ENCODE data around the gene BTBD6.

BTBD6 gene

DNA sequence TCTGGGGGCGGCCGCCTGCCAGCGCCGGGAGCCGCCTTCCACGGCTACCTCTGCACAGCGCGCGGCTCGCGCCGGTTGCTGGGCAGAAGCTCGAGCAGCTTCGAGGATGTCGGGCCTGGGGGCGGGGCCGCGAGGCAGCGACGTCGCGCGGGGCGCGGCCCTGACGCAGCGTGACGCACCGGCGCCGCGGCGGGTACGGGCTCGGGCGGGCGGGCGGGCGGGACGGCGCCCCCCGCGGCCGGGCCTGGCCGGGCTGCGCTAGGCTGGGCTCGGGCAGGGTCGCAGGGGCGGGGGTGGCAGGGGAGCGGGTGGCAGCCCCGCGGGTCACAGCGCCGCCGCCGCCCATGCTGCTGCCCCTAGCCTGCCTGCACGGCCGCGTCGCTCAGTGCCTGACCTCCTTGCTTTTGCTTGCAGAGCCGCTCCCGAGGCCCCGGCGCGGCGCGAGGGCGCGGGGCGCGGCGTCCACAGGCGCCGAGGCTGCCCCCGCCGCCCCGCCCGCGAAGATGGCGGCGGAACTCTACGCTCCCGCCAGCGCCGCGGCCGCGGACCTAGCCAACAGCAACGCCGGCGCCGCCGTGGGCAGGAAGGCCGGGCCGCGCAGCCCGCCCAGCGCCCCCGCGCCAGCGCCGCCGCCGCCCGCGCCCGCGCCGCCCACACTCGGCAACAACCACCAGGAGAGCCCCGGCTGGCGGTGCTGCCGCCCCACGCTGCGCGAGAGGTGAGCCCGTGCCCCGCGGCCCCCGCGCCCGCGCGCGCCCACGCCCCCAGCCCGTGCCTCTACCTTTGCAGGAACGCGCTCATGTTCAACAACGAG lies at the start of gene BTBD6:
Gene BTBD6 (plus strand): TSS at position 166 of the 814 bp plus-strand sequence. CDS start 179 bp downstream, at position 345.
- no peak for DNase-seq

DNA sequence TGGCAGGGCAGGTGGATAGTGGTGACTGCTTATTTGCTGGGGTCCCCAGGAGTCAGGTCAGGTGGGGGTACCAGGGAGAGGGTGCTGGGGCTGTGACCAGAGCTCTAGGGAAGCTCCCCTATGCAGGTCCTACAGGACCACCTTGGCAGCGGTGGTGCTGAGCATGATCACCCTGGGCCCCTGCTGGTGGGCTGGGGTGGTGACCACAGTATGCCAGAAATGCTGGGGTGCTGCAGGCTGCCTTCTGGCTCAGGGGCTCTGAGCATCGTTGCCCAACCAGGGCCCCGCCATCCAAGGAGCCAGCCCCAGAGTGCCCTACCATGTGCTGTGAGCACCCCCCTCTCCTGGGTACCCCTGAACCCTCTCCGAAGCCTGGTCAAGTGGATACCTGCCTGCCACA lies 49.7 kb upstream of the BTBD6 start:
- no peak for DNase-seq

DNA sequence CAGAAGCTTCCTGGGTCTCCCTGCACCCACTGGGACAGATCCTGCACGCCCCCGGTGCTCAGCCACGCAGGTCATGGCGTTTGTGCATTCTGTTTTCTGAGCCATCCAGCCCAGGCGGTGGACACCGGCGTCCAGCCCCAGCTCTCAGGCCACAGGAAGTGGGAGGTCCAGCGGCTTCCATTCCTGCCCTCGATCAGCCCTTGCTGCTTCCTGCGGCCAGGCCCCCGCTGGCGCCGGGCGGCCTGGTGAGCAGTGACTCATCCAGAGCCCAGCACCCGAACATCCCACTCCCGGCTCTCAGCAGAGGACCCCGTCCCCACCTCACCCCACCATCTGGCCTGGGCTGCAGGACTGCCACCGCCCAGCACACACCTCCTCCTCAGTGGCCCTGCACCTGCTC lies 49.2 kb upstream of the BTBD6 start:
- no peak for DNase-seq

DNA sequence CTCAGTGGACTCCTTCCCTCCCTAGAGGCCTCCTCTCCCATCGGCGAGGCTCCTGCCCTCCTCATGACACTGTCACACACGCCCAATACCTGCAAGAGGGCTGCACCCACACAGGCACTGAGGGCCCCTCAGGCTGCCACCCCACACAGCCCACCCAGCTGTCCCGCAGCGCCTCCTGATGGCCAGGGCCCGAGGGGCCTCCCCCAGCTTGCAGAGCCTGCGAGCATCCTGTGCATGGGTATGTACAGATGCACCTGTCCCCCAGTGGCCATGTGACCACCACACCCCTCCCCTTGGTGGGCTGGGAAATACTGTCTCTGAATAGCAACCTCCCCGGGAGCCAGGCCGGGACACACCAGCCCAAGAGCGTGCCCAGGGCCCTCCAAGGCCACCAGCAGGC lies 48.3 kb upstream of the BTBD6 start:
- DNase-seq = no peak

DNA sequence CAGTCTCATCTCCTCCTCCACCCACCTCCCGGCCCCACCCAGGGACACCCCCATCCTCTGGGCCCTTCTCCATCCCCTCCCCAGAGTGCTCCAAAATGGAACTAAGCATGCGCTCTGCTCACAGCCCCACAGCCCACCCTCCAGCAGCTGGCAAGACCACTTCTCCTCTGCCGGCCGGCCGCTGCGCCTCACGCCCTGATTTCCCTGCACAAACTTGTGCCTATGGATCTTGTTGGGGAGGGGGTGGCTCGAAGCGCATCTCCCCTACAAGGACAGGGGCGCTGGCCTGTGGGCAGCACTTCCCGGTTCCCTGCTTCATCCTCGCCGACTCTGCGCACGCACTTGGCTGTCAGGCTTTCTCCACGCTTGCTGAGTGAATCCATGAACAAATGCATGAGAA lies 47.7 kb upstream of the BTBD6 start:
- DNase-seq = no peak

DNA sequence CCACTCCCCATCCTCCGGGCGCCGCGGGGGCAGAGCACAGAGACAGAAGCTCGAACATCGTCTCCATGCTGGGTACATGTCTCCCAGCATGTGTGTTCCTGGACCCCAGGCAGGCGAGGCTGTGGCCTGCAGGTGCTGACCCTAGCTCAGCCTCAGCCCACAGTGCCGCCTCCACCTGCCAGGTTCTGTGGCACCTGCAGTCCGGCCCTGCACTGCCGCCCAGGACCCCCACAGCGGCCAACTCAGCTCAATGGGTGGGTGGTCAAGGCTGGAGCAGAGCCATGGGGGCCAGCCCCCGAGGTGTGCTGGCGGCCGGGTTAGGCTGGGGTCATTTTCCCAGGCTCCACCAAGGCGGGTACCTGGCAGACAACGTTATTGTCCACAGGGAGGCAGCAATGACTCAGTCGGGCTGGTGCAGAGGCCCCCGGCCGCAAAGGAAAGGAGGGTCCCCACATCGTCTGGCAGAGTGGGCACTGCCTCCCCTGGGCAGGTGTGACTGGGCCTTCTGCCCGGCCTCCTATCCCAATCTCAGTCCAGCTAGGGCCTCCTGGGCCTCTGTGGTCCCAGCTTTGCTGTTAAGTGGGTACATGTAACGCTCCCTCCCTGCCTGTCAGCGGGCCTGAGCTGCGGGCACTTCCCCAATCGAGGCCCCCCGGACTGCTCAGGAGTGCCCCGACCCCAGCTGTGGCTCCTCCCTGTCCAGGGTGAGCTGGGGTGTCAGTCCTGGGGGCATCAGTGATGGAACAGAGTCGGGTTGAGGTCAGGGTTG lies 47.0 kb upstream of the BTBD6 start:
- DNase-seq = no peak

DNA sequence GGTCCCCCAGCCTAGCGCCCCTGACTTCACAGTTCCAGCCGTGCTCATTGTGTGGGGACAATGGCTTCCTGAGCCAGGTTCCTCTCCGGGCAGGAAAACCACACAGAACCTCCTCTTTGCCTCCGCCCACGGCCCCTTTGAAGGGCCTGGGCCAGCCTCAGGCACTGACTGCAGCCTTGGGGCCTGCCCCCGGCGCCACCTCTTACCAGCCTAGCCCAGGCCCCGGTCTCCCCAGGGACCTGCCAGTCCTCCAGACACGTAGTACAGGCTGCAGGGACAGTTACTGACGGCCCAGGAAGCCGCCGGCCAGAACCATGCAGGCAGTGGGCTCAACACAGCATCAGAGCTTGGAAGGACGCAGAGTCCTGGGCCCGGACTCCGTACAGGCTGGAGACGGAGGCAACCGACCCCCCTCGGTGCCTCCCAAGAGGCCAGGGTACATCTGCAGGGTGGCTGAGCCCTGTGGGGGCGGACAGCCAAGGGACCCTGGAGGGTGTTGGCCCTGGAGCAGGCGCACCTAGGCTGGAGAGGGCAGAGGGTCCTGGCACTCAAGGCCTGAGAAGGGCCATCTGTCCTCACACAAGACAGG lies 46.3 kb upstream of the BTBD6 start:
- DNase-seq = no peak

DNA sequence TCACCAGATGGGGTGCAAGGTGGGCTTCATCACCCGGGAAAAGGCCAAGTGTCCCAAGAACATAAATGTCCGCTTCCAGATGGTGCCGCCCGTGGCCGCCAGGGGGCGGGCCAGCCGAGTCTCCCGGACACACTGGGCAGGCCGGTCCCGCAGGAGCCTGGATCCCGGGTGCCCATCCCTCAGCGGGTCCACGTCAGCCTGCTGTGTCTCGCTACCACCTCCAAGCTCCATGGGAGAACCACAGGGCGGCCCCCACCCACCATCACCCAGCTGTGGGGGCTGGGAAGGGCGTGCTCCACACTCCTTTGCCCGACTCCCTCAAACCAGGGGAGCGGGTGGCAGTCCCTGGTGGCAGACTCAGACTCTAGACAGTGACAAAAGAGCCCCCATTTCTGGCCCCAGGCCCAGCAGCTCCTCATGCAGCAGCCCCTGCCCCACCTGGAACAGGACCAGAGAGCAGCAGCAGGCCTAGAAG lies 45.2 kb upstream of the BTBD6 start:
- DNase-seq = no peak

DNA sequence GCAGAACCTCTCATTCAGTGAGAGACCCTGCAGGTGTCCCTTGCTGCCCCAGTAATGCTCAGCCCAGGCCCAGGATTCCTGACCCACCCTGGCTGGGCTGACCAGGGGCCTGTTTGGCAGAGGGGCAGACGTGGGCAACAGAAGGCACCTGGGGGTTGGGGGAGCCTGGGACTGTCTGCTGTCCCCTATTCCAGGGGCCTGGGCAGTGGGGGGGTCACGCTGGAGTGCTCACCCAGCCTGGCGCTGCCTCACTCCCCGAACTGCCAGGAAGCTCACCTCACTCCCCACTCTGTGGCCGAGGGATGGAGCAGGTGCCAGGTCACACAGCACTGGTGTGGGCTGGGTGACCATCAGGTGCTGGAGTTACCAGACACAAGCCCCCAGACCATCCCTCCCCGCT lies 44.6 kb upstream of the BTBD6 start:
- no peak for DNase-seq

DNA sequence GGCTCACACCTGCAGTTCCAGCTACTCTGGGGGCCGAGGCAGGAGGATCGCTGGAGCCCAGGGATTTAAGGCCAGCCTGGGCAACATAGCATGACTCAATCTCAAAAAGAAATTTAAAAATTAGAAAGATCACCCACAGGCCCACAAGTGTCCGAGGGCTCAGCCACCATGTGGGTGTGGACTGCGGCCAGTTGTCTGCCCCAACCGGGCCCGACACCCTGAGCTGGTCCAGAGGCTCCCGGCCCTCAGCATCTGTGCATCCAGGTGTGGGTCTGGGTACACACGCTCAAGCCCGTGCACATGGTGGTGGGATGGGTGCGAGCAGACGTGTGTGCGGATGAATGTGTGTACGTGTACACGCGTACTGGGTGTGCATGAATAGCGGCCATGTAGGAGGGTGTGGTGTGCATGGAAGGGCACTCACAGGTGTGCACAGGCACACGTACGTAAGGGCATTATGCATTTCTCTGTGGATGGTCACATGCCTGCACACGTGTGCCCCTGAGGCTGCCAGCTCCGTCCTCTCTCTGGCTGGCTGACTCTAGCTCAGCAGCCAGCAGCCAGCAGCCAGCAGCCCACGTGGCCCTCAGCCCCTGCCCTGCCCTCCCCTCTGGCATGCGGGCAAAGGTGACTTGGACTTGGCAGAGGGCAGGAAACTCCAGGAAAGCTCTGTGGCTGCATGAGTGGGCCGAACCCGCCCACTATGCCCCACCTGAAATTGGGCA lies 44.0 kb upstream of the BTBD6 start:
- DNase-seq = no peak

DNA sequence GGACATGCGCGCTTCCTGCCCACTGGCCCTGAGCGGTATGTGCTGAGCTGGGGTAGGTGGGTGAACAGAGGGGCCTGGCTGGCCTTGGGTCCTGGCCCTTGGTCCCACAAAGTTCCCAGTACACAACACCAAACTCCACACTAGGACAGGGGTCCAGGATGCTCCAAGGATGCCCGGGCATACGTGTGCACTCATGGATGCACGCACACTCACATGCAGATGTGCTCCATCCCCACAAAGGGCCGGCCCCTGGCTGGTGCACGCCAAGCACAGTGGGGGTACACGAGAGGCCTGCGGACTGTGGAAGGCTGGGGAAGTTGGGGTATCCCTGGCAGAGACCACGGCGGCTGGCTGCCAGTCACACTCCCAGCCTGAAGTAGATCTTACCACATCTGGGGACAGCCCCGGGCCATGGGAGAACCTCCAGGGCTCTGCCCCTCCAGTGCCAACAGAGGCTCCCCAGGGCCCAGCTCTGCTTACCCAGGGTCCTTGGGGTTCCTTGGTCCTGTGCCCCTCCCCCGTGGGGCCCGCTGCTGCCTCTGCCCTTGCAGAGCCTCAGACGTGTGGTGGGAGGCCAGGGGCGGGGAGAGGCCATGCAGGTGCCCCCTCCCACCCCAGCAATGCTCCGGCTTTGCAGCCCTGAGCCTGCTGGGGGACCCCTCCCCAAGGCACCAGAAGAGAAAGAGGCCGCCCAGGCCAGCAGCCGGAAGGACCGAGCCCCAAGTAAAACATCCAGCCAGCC lies 43.2 kb upstream of the BTBD6 start:
- no peak for DNase-seq

DNA sequence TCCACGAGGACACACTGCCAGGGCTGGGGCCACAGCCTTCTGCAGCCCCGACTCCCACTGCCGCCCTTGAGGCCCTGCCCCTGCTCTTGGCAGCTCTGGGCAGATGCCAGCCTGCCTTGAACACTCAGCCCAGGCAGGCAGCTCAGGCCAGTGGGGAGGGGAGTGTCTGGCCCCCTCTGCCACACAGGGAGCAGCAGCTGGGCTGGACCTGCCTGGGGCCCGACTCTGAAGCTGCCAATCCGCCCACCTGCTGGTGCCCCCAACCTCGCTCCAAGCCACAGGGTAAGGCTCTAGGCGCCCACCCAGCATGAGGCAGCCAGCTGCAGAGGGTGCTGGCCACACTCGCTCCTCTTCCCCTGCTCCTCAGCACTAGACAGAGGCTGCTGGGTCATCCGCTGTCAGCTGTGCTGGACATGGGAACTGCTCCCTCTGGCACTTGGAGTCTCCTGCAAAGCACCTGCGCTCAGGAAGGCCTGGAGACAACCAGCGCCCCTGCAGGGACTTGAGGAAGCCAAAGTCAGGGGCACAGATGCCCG lies 42.6 kb upstream of the BTBD6 start:
- DNase-seq = no peak

DNA sequence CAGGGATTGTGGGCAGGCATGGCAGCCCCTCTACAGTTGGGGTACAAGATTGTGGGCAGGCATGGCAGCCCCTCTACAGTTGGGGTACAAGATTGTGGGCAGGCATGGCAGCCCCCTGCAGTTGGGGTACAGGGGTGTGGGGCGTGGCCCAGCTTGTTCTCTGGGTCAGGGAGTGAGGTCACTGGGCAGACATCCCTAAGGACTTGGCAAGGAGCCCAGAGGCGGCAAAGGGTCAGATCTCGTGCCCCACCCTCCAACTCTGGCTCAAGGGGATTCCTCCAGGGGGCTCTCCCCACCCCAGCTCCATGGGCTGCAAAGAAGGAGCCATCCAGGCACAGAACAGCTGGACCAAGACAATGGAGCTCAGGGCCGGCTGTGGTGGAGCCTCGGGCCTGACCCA lies 41.5 kb upstream of the BTBD6 start:
- no peak for DNase-seq

DNA sequence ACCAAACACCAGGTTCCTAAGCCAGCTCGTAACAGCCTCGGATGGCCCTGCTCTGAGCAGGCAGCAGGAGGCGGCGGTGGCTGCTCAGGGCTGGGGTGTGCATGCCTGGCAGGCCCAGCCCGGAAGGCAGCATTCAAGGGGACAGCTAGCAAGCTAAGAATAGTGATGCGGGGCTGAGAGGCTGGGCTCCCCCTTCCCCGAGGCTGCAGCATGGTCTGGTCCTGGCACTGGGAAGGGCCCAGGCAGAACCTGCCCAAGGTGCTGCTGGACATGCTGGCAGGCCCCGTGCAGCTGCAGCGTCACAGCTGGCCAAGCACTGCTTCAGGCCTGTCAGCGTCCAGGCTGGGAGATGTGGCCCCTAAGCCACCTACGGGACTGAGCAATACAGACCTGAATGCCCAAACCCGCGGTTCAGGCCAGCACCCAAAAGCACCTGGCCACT lies 40.9 kb upstream of the BTBD6 start:
- DNase-seq = no peak

DNA sequence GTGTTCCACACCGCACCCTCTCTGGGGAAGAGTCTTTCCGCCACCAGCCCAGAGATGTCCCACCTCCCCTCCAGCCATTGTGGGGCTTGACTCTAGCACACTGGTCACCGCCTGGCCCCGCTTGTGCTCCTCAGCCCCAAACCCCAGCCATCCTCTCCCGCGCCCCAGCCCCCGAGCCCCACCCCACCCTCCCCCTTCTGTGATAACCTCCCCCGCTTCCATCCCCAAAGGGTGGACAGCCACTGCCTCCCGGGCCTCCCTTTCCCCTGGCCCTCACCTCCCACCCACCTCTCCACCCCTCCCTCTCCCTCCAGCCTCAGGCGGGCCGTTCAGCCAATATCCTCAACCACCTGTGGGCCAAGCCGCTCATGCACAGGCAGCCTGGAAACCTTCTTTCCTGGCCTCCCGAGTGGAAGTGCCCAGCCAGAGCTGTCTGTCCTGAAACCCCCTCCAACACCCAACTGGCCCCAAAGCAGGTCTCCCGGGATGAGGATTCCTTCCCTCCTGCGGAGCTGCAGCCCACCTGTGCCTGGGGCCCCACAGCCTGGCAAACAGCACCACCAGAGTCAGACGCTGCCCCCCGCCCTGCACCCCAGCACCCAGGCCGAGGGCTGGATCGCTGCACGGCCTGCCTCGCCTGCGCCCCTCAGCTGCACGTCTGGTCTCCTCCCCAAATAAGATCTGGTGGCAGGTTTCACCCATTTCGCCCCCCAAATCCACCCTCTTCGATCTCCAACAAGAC lies 40.2 kb upstream of the BTBD6 start:
- DNase-seq = no peak

DNA sequence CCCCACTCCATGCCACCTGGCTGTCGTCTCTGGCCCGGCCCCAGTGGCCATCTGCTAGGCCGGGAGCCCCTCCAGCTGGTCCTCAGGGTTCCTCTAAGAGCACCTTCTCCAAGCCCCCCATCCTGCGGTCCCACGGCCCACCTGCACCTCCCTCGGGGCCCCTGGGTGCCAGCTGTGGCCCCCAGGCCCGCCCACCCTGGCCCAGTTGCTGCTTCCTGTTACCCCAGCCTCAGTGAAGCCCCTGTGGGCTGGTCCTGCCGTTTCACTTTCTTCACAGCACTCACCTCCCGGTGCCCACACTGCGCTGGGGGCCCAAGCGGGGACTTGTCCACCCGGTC lies 39.6 kb upstream of the BTBD6 start:
- no peak for DNase-seq

DNA sequence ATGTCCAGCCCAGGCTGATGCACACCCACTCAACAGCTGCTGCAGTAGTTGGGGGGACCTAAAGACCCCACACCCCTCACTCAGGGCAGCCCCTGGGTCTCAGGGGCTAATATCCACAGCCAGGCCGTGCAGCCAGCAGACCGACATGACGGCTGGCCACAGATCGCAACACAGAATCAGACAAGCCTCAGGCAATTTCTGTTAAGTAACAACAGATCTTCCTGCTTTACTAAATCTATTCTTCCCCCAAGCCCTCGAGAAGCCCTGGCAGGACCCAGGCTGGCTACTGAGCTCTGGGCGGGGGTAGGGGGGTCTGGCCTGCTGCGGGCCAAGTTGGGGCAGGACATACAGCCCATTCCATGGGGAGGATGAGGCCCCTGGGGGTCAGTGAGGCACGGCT lies 39.2 kb upstream of the BTBD6 start:
- no peak for DNase-seq

DNA sequence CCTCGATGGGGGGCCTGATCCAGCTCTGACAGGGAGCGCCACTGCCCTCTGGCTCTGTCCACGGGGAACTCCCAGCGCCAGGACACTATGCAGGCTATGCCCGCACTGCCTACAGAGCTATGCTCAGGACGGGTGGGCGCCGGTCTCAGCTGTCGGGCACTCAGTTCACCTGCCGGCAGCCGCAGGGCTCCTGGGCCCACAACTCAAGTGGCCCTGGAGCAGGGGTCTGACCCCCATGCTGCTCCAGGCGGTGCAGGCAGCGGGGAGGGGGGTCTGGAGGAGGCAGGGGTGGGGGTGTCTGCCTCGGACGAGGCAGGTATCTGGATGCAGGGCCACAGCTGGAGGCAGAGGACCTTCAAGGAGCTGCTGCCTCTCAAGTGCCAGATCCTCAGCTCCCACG lies 38.7 kb upstream of the BTBD6 start:
- DNase-seq = no peak

DNA sequence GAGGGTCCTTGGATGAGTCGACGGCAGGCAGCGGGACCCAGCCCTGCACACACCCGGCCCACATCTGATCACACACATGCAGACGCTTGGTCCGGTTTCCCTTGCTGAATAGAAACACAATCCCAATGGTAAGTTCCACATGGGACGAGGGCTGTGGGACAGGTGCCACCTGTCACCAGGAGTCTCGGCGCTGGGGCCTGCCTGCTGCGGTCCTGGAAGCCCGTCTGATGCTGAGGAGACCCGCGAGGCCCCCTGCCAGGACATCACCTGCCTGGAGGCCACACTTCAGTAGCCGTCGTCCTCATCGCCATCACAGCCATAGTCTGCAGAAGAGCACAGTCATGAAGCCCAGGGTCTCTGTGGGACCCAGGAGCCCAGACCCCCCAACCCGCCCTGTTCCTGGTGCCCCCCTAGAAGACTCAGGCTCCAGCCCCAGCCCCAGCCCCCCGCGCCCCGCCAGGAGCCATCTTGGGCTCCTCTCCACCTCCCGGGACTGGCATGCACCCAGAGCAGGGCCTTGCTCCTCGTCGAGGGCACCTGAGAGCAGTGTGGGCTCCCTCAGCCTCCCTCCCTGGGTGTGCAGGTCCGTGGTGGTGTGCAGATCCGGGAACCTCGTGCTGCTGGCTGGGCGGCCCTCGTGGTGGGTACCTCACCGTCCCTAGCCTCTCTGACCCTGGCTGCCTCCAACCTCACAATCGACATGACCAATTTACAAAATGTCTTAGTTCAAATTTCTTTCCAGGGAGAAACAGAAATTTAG lies 37.9 kb upstream of the BTBD6 start:
- no peak for DNase-seq

DNA sequence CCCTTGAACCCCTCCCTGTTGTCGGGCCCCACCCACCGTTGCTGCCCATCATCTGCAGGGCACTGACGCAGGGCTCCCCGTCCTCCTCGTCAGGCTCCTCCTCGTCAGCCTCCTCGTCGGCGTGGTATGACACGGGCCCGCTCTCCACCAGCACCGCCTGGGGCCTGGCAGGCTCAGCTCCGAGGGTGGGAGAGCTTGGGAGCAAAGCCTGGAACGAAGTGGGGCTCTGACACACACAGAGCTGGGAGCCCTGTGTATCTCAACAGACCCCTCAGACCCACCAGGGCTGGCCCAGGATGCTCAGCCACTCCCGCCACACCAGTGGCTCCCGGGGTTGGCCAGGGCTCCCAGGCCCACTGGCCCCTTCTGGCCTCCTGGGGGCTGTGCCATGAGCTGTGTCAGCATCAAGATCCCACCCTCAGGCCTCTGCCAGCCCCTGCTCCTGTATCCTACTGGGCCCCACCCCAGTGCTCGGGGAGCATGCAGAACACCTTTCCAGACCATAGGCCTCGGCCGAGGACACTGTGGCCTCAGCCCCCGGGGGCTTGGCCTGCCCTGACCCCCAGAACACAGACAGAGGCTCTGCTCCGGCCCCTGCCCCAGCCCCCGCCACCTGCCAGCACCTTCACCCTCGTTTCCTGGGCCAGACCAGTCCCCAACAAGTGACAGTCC lies 37.1 kb upstream of the BTBD6 start:
- DNase-seq = no peak
